DOHH2 (cell line): ENCODE measurements around the gene COL5A1.
"Not testable (repeated sequence)": the region's sequence is repeated elsewhere in the genome, so short reads cannot be mapped to it uniquely, and the experiment has no call there.

Source experiments
- H3F3A ChIP-seq: fragments of 200-600 bp; sonication (generic), shearing (Covaris generic); 2 replicates; pipeline ENCODE4 v1.6.0; 2016; ENCODE audit warnings: antibody characterized with exemption, mild to moderate bottlenecking; ENCODE audit not compliant: control insufficient read depth, insufficient read depth
- H3K27ac ChIP-seq: fragments of 200-600 bp; sonication (generic); 2 replicates; pipeline ENCODE4 v1.5.1; 2014; ENCODE audit warnings: low read depth, mild to moderate bottlenecking, low read length, moderate library complexity
- H3K27me3 ChIP-seq: fragments of 200-600 bp; sonication (generic); 2 replicates; pipeline ENCODE4 v1.6.1; 2014; ENCODE audit warnings: mild to moderate bottlenecking, low read length, mixed read lengths; ENCODE audit not compliant: control insufficient read depth
- H3K36me3 ChIP-seq: fragments of 200-600 bp; sonication (generic); 2 replicates; pipeline ENCODE4 v1.6.1; 2014; ENCODE audit warnings: mild to moderate bottlenecking, low read length, moderate library complexity, mixed read lengths; ENCODE audit not compliant: control insufficient read depth
- H3K4me1 ChIP-seq: fragments of 200-600 bp; sonication (generic); 2 replicates; pipeline ENCODE4 v1.6.1; 2014; ENCODE audit warnings: mild to moderate bottlenecking, low read length, mixed read lengths; ENCODE audit not compliant: control insufficient read depth
- H3K4me2 ChIP-seq: fragments of 200-600 bp; sonication (generic); 2 replicates; pipeline ENCODE4 v1.6.0; 2014; ENCODE audit warnings: mild to moderate bottlenecking, low read length, moderate library complexity
- H3K4me3 ChIP-seq: fragments of 200-600 bp; sonication (generic); 2 replicates; pipeline ENCODE4 v1.5.1; 2014; ENCODE audit warnings: mild to moderate bottlenecking, low read length, mixed read lengths
- H3K79me2 ChIP-seq: fragments of 200-600 bp; sonication (generic); 2 replicates; pipeline ENCODE4 v1.6.1; 2014; ENCODE audit warnings: mild to moderate bottlenecking, low read length, mixed read lengths; ENCODE audit not compliant: control insufficient read depth
- H3K9me2 ChIP-seq: fragments of 200-600 bp; sonication (generic); replicated peaks from 2 replicates; pipeline ENCODE4 v1.6.1; 2014; ENCODE audit warnings: mild to moderate bottlenecking, low read length, mixed read lengths; ENCODE audit not compliant: control insufficient read depth
- H3K9me3 ChIP-seq: fragments of 200-600 bp; sonication (generic); 2 replicates; pipeline ENCODE4 v1.6.1; 2014; ENCODE audit warnings: antibody characterized with exemption, low read length, mixed read lengths; ENCODE audit not compliant: control insufficient read depth, insufficient read depth
- H4K20me1 ChIP-seq: fragments of 200-600 bp; sonication (generic); 2 replicates; pipeline ENCODE4 v1.6.0; 2014; ENCODE audit warnings: low read depth, mild to moderate bottlenecking, antibody characterized with exemption, low read length, moderate library complexity; ENCODE audit not compliant: control insufficient read depth, insufficient read depth
- CTCF ChIP-seq: fragments of 200-600 bp; sonication (generic); IDR thresholded peaks from one replicate; pipeline ENCODE4 v1.5.1; 2014; ENCODE audit warnings: antibody characterized with exemption, mild to moderate bottlenecking, low read depth, low read length; ENCODE audit not compliant: poor library complexity, severe bottlenecking
- EZH2phosphoT487 ChIP-seq: fragments of 200-600 bp; sonication (generic); IDR thresholded peaks from 2 replicates; pipeline ENCODE4 v1.6.1; 2017; ENCODE audit warnings: borderline replicate concordance, mild to moderate bottlenecking, antibody characterized with exemption, low read length, moderate library complexity, mixed read lengths

The COL5A1 gene

GRCh38 chr9:134702291-134702690 is 60.7 kb downstream of the COL5A1 start:
- TF ChIP-seq EZH2phosphoT487: no peak
- no peak for TF ChIP-seq CTCF
- Histone ChIP-seq H3K9me3 (no peaks in the 10 kb centered on the region), H3K9me2 (no peaks in the 10 kb centered on the region), H3K4me3 (no peak overlapping the region), H3F3A (no peaks in the 10 kb centered on the region), H3K4me1 (no peaks in the 10 kb centered on the region), H4K20me1 (no peaks in the 10 kb centered on the region), H3K27me3 (no peaks in the 10 kb centered on the region), H3K4me2 (no peak overlapping the region), H3K36me3 (no peaks in the 10 kb centered on the region), H3K27ac (no peak overlapping the region), H3K79me2 (no peaks in the 10 kb centered on the region)

GRCh38 chr9:134703730-134704114 is 62.1 kb downstream of the COL5A1 start:
- not testable (repeated sequence) for H3F3A ChIP-seq, H3K27ac ChIP-seq, H3K27me3 ChIP-seq, H3K9me2 ChIP-seq, H3K9me3 ChIP-seq, H3K36me3 ChIP-seq, H3K4me1 ChIP-seq, H3K79me2 ChIP-seq, H4K20me1 ChIP-seq, H3K4me3 ChIP-seq, H3K4me2 ChIP-seq

GRCh38 chr9:134704498-134704897 is 62.9 kb downstream of the COL5A1 start:
- TF ChIP-seq CTCF: no peak
- TF ChIP-seq EZH2phosphoT487: no peak
- H4K20me1 ChIP-seq: no peaks in the 10 kb centered on the region
- H3K9me2 ChIP-seq: no peaks in the 10 kb centered on the region
- no peak overlapping the region for H3K4me2 ChIP-seq
- H3K9me3 ChIP-seq: no peaks in the 10 kb centered on the region
- no peaks in the 10 kb centered on the region for H3K36me3 ChIP-seq
- H3K4me1 ChIP-seq: no peaks in the 10 kb centered on the region
- no peak overlapping the region for H3K4me3 ChIP-seq
- H3K27me3 ChIP-seq: no peaks in the 10 kb centered on the region
- H3F3A ChIP-seq: no peaks in the 10 kb centered on the region
- no peak overlapping the region for H3K27ac ChIP-seq
- no peaks in the 10 kb centered on the region for H3K79me2 ChIP-seq

- H3F3A ChIP-seq: no peaks in the 10 kb centered on the region
- no peaks in the 10 kb centered on the region for H3K9me2 ChIP-seq
- no peaks in the 10 kb centered on the region for H3K79me2 ChIP-seq
- H3K27me3 ChIP-seq: no peaks in the 10 kb centered on the region
- no peak overlapping the region for H3K4me2 ChIP-seq
- no peak overlapping the region for H3K4me3 ChIP-seq
- H3K36me3 ChIP-seq: no peaks in the 10 kb centered on the region
- H3K9me3 ChIP-seq: peaks cover under 1% of the 10 kb centered on the region; the same call in 1 of the 2 replicates
- TF ChIP-seq CTCF (no peak), EZH2phosphoT487 (no peak)
- no peaks in the 10 kb centered on the region for H4K20me1 ChIP-seq
- H3K27ac ChIP-seq: no peak overlapping the region
- H3K4me1 ChIP-seq: no peaks in the 10 kb centered on the region
Observed at GRCh38 chr9:134705786-134706185, 64.2 kb downstream of the COL5A1 start.
